Large intestine (tissue), 3 donors: Measurements from ENCODE around the gene XAF1. TPM values are rescaled to one million over a fixed set of nuclear protein-coding genes. Genes with fewer than 3 reads are reported as not detected.

Experiments
- DNase-seq, 2 donors: peaks; one replicate each; pipeline versions ENCODE4 v3.0.0 to v3.0.0-alpha.2; 2013
- H3K27ac ChIP-seq: one replicate; pipeline ENCODE4 v1.5.1; 2013; ENCODE audit warnings: low read length
- H3K27me3 ChIP-seq: 2 replicates; pipeline ENCODE4 v1.6.1; 2013; ENCODE audit warnings: low read length; ENCODE audit not compliant: control insufficient read depth, insufficient read depth
- H3K36me3 ChIP-seq: 2 replicates; pipeline ENCODE4 v1.6.1; 2013; ENCODE audit warnings: low read length; ENCODE audit not compliant: control insufficient read depth, insufficient read depth
- H3K4me1 ChIP-seq: one replicate; pipeline ENCODE4 v1.6.1; 2013; ENCODE audit warnings: low read length; ENCODE audit not compliant: control insufficient read depth, insufficient read depth
- H3K4me3 ChIP-seq: one replicate; pipeline ENCODE4 v1.5.1; 2013; ENCODE audit warnings: low read length
- H3K9me3 ChIP-seq: one replicate; pipeline ENCODE4 v1.6.1; 2013; ENCODE audit warnings: mild to moderate bottlenecking, low read depth, low read length, moderate library complexity; ENCODE audit not compliant: control insufficient read depth
- WGBS: methylation state at CpG from one replicate; pipeline ENCODE4 v1.1.5; 2013; ENCODE audit warnings: low lambda C conversion rate; ENCODE audit not compliant: insufficient coverage; 5-methylcytosine and 5-hydroxymethylcytosine counted together
- polyA plus RNA-seq: library from polyadenylated mRNA; unstranded; fragments of 120-200 nt; gene quantifications from one replicate; pipeline ENCODE4 v1.2.1, GENCODE V29; 2013

XAF1 gene
- polyA plus RNA-seq, 1 donor: 70.4 TPM

DNA sequence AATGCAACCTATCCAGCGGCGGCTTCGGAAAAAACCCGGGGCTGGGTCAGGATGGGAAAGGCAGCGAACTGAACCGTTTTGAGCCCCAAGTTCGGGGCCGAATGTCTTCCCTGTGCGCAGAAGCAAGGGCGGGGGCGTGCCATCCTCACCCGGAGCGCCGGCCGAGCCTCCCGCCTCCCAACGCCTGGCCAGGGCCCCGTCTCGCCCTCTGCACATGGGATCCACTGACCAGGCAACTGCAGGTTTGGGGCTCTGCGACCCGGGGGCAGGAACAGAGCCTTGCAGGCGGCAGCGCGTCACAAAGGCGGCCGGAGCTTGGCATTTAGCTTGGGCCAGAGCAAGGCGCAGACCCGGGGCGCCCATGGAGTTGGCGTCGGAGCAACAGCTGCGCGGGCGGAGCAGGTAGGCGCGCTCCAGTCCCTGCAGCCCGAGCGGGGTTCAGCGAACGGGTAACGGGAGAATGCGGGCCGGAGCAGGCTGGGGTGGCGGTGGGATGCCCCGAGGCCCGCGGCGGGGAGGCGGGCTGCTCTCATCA is 20.1 kb downstream of the XAF1 start, which contains the start of gene FBXO39:
Gene FBXO39 (plus strand): TSS at position 345 of the 535 bp plus-strand sequence. CDS start 3,654 bp downstream, outside the sequence.
- H3K27ac ChIP-seq: no peak within 1 kb of the TSS
- H3K4me1 ChIP-seq: no peaks in the 10 kb centered on the region
- H3K27me3 ChIP-seq: peaks cover 16% of the 10 kb centered on the region
- DNase-seq: no peak
- no CpG with 5 or more reads among the region's 49 CpGs for WGBS
- no peak within 1 kb of the TSS for H3K4me3 ChIP-seq
- H3K9me3 ChIP-seq: peaks cover 11% of the 10 kb centered on the region
- H3K36me3 ChIP-seq: peaks cover 23% of the 10 kb centered on the region

GRCh38 chr17:6779411-6779810 is 23.6 kb downstream of the XAF1 start:
- no CpG with 5 or more reads among the region's 2 CpGs for WGBS
- H3K27me3 ChIP-seq: peaks cover 16% of the 10 kb centered on the region
- DNase-seq: peak; percentile 37 to 77

DNA sequence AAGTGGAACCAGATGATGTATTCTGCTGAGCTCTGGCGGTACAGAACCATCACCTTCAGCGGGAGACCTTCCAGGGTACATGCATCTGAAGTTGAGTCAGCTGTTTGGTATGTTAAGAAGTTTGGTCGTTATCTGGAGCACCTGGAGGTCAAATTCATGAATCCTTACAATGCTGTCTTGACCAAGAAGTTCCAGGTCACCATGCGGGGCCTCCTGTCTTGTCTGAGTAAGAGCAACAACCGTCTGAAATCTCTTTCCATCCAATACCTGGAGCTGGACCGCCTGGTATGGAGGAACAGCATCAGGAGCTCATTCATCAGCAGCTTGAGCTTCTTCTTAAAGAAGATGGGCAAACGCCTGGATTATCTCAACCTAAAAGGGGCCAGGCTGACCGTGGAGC is 24.2 kb downstream of the XAF1 start:
- Histone ChIP-seq H3K36me3 (no peaks in the 10 kb centered on the region), H3K4me1 (no peaks in the 10 kb centered on the region), H3K4me3 (no peak overlapping the region), H3K27ac (no peak overlapping the region), H3K9me3 (peaks cover 6% of the 10 kb centered on the region), H3K27me3 (peaks cover 16% of the 10 kb centered on the region)
- no peak for DNase-seq
- no CpG with 5 or more reads among the region's 8 CpGs for WGBS

More at GRCh38 chr17:6779411-6779810, 23.6 kb downstream of the XAF1 start:
- H3K9me3 ChIP-seq: peaks cover 11% of the 10 kb centered on the region
- H3K4me3 ChIP-seq: no peak overlapping the region
- H3K27ac ChIP-seq: no peak overlapping the region
- no peaks in the 10 kb centered on the region for H3K36me3 ChIP-seq
- no peaks in the 10 kb centered on the region for H3K4me1 ChIP-seq

- Histone ChIP-seq H3K4me1 (no peaks in the 10 kb centered on the region), H3K9me3 (peaks cover 4% of the 10 kb centered on the region), H3K27ac (no peak overlapping the region), H3K4me3 (no peak overlapping the region), H3K27me3 (peaks cover 10% of the 10 kb centered on the region), H3K36me3 (no peaks in the 10 kb centered on the region)
- no peak for DNase-seq
- no CpG with 5 or more reads among the region's 3 CpGs for WGBS
Observed at GRCh38 chr17:6780886-6781285, 25.0 kb downstream of the XAF1 start.

GRCh38 chr17:6782244-6782643 is 26.4 kb downstream of the XAF1 start:
- Histone ChIP-seq H3K27ac (no peak overlapping the region), H3K4me1 (no peaks in the 10 kb centered on the region), H3K4me3 (no peak overlapping the region), H3K9me3 (no peaks in the 10 kb centered on the region), H3K36me3 (no peaks in the 10 kb centered on the region), H3K27me3 (no peaks in the 10 kb centered on the region)
- WGBS: 91% methylated on average over 4 of the region's 4 CpGs
- DNase-seq: no peak

DNA sequence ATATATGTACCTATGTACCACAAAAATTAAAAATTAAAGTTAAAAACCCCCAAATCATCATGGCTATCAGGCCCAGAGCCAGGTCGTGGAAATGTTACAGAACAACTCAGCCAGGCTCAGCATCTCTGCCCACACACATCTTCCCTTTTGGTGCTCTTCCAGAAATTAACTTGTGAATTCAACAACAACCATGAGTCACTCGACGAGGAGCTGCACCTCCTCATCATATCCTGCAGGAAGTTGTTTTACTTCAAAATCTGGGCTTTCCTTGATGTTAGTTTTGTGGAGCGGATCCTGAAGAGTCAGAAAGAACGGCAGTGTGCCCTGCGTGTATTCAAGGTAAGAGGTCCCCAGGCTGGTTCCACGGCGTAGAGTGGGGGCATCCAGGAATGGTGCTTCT is 30.8 kb downstream of the XAF1 start:
- no peaks in the 10 kb centered on the region for H3K9me3 ChIP-seq
- no peak overlapping the region for H3K4me3 ChIP-seq
- H3K27me3 ChIP-seq: no peaks in the 10 kb centered on the region
- H3K4me1 ChIP-seq: peaks cover 2% of the 10 kb centered on the region
- DNase-seq: no peak
- no peaks in the 10 kb centered on the region for H3K36me3 ChIP-seq
- H3K27ac ChIP-seq: no peak overlapping the region
- WGBS: no CpG with 5 or more reads among the region's 8 CpGs

- H3K27me3 ChIP-seq: no peaks in the 10 kb centered on the region
Observed at GRCh38 chr17:6787081-6787693, 31.3 kb downstream of the XAF1 start.

GRCh38 chr17:6789146-6789545 is 33.3 kb downstream of the XAF1 start:
- no peak overlapping the region for H3K27ac ChIP-seq
- no peaks in the 10 kb centered on the region for H3K36me3 ChIP-seq
- no CpG with 5 or more reads among the region's 4 CpGs for WGBS
- peaks cover 2% of the 10 kb centered on the region for H3K4me1 ChIP-seq
- no peaks in the 10 kb centered on the region for H3K9me3 ChIP-seq
- H3K4me3 ChIP-seq: no peak overlapping the region
- DNase-seq: peak in 1 of 2 donors; percentile 45
- H3K27me3 ChIP-seq: no peaks in the 10 kb centered on the region

More at GRCh38 chr17:6787081-6787693, 31.3 kb downstream of the XAF1 start:
- no peak for DNase-seq
- H3K36me3 ChIP-seq: no peaks in the 10 kb centered on the region
- H3K4me3 ChIP-seq: no peak overlapping the region
- WGBS: 49% methylated on average over 2 of the region's 10 CpGs
- no peaks in the 10 kb centered on the region for H3K9me3 ChIP-seq
- peaks cover 2% of the 10 kb centered on the region for H3K4me1 ChIP-seq
- no peak overlapping the region for H3K27ac ChIP-seq

DNA sequence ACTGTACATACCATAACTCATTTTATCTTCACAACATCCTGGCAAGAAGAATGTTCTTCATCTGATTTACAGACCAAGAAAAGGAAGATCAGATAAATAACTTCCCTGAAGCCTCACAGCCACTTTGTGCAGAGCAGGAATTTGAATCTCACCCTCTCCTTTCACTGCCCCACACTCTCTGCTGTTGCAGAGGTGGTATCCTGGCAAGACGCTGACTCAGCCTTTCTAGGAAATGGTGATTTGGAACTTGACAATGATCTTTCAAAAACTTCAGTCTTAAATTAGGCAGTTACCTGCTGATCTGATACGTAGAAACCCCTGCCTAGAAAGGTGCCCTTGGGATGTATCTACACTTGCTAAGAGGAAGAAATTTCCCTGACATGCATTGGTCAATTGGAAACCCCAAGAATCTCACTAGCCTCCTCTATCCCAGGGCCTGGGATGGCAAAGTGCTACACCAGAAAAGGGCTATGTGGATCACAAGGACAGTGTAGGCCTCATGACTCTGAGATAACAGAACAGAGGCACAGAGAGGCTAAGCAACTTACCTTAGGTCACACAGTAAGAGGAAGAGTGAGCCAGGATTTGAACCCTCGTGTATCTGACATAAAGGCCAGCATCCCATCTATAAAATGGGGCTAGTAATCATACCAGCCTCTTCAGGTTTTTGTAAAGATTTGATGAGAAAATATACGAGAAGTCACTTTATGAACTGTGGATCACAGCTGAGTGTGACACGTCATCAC is 38.1 kb downstream of the XAF1 start:
- 100% methylated on average over 2 of the region's 5 CpGs for WGBS

GRCh38 chr17:6796017-6796886 is 40.4 kb downstream of the XAF1 start:
- H3K36me3 ChIP-seq: no peaks in the 10 kb centered on the region
- no peak overlapping the region for H3K4me3 ChIP-seq
- WGBS: 19% methylated on average over 3 of the region's 10 CpGs
- peak overlapping the region; percentile 94 for H3K27ac ChIP-seq
- H3K27me3 ChIP-seq: no peaks in the 10 kb centered on the region
- no peaks in the 10 kb centered on the region for H3K9me3 ChIP-seq
- H3K4me1 ChIP-seq: peaks cover 13% of the 10 kb centered on the region
- DNase-seq: peak; percentile 69 to 87

More for the DNA sequence above, 38.1 kb downstream of the XAF1 start:
- Histone ChIP-seq H3K4me3 (no peak overlapping the region), H3K27ac (no peak overlapping the region), H3K36me3 (no peaks in the 10 kb centered on the region), H3K9me3 (no peaks in the 10 kb centered on the region), H3K27me3 (no peaks in the 10 kb centered on the region), H3K4me1 (peaks cover 15% of the 10 kb centered on the region)
- no peak for DNase-seq
